Measurements from ENCODE around the gene GPR137. TPM values are rescaled to one million over a fixed set of nuclear protein-coding genes. Genes with fewer than 3 reads are reported as not detected.

GPR137 gene
- total and polyA plus RNA-seq, 2 experiments from 2014 or later = 25.2 to 63.9 TPM

DNA sequence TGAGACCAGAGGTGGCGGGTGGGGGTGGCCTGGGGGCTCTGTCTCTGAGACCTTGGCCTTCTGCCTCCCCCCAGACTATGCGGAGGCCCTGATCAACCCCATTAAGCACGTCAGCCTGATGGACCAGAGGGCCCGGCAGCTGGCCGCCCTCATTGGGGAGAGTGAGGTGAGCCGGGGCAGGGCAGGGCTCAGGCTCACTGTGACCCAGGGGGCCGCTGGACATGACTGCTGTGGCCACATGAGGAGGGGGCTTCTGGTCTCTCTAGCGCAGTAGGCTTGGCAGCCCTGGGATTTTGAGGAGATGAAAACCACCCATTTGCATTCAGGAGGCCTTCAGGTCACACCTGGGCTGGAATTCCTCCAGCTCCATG is 21.7 kb upstream of the GPR137 start:
- no peak overlapping the region for H3K27ac ChIP-seq
- no peak overlapping the region for H3K4me3 ChIP-seq
- no peak overlapping the region for H3K4me2 ChIP-seq
- H3K27me3 ChIP-seq = no peaks in the 10 kb centered on the region
- no peak overlapping the region for H2AFZ ChIP-seq
- WGBS (ENCODE audit: low lambda C conversion rate, missing lambda C conversion rate) = 89% methylated on average over 7 of the region's 8 CpGs
- TF ChIP-seq EZH2 (IDR thresholded peaks at IDR 0.05; ENCODE audit: borderline replicate concordance) = no peak
- TF ChIP-seq EZH2phosphoT487 (IDR thresholded peaks at IDR 0.05; ENCODE audit: low read depth, severe bottlenecking, unreplicated experiment) = no peak
- TF ChIP-seq, protein P1, sequence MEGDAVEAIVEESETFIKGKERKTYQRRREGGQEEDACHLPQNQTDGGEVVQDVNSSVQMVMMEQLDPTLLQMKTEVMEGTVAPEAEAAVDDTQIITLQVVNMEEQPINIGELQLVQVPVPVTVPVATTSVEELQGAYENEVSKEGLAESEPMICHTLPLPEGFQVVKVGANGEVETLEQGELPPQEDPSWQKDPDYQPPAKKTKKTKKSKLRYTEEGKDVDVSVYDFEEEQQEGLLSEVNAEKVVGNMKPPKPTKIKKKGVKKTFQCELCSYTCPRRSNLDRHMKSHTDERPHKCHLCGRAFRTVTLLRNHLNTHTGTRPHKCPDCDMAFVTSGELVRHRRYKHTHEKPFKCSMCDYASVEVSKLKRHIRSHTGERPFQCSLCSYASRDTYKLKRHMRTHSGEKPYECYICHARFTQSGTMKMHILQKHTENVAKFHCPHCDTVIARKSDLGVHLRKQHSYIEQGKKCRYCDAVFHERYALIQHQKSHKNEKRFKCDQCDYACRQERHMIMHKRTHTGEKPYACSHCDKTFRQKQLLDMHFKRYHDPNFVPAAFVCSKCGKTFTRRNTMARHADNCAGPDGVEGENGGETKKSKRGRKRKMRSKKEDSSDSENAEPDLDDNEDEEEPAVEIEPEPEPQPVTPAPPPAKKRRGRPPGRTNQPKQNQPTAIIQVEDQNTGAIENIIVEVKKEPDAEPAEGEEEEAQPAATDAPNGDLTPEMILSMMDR (IDR thresholded peaks at IDR 0.05; ENCODE audit: poor library complexity) = no peak
- no peaks in the 10 kb centered on the region for H3K9me3 ChIP-seq (ENCODE audit: low read depth)
- no peaks in the 10 kb centered on the region for H3K9me2 ChIP-seq (replicated peaks; ENCODE audit: insufficient read depth)
- H3K79me2 ChIP-seq = no peaks in the 10 kb centered on the region
- H4K20me1 ChIP-seq (ENCODE audit: insufficient read depth, poor library complexity, severe bottlenecking) = no peaks in the 10 kb centered on the region
- DNase-seq (ENCODE audit: low spot score) = no peak
- no peaks in the 10 kb centered on the region for H3K36me3 ChIP-seq (replicated peaks; ENCODE audit: insufficient read depth, low read depth)
- H3K4me1 ChIP-seq (ENCODE audit: insufficient read depth) = peaks cover 11% of the 10 kb centered on the region

- no peak overlapping the region for H2AFZ ChIP-seq
- TF ChIP-seq EZH2phosphoT487 (IDR thresholded peaks at IDR 0.05; ENCODE audit: low read depth, severe bottlenecking, unreplicated experiment) (no peak), EZH2 (IDR thresholded peaks at IDR 0.05; ENCODE audit: borderline replicate concordance) (no peak)
- TF ChIP-seq, protein P1 (IDR thresholded peaks at IDR 0.05; ENCODE audit: poor library complexity) = no peak
- WGBS (ENCODE audit: low lambda C conversion rate, missing lambda C conversion rate) = 84% methylated on average over 10 of the region's 10 CpGs
- DNase-seq (ENCODE audit: low spot score) = no peak
- no peak overlapping the region for H3K4me2 ChIP-seq
- no peak overlapping the region for H3K4me3 ChIP-seq
- H3K27me3 ChIP-seq = no peaks in the 10 kb centered on the region
- no peaks in the 10 kb centered on the region for H3K79me2 ChIP-seq
- H3K9me2 ChIP-seq (replicated peaks; ENCODE audit: insufficient read depth) = no peaks in the 10 kb centered on the region
- H4K20me1 ChIP-seq (ENCODE audit: insufficient read depth, poor library complexity, severe bottlenecking) = no peaks in the 10 kb centered on the region
- H3K36me3 ChIP-seq (replicated peaks; ENCODE audit: insufficient read depth, low read depth) = no peaks in the 10 kb centered on the region
- H3K9me3 ChIP-seq (ENCODE audit: low read depth) = no peaks in the 10 kb centered on the region
- H3K27ac ChIP-seq = no peak overlapping the region
- peaks cover 12% of the 10 kb centered on the region for H3K4me1 ChIP-seq (ENCODE audit: insufficient read depth)
Observed at GRCh38 chr11:64264371-64264852, 21.2 kb upstream of the GPR137 start.

- no peaks in the 10 kb centered on the region for H3K9me3 ChIP-seq (ENCODE audit: low read depth)
- H3K9me2 ChIP-seq (replicated peaks; ENCODE audit: insufficient read depth) = no peaks in the 10 kb centered on the region
- H3K36me3 ChIP-seq (replicated peaks; ENCODE audit: insufficient read depth, low read depth) = no peaks in the 10 kb centered on the region
- 89% methylated on average over 19 of the region's 35 CpGs for WGBS (ENCODE audit: low lambda C conversion rate, missing lambda C conversion rate)
- TF ChIP-seq, protein P1 (IDR thresholded peaks at IDR 0.05; ENCODE audit: poor library complexity) = no peak
- TF ChIP-seq EZH2 (IDR thresholded peaks at IDR 0.05; ENCODE audit: borderline replicate concordance) (no peak), EZH2phosphoT487 (IDR thresholded peaks at IDR 0.05; ENCODE audit: low read depth, severe bottlenecking, unreplicated experiment) (no peak)
- no peaks in the 10 kb centered on the region for H3K79me2 ChIP-seq
- no peak overlapping the region for H2AFZ ChIP-seq
- no peak overlapping the region for H3K4me3 ChIP-seq
- H3K4me2 ChIP-seq = no peak overlapping the region
- H3K27me3 ChIP-seq = no peaks in the 10 kb centered on the region
- no peak for DNase-seq (ENCODE audit: low spot score)
- no peaks in the 10 kb centered on the region for H4K20me1 ChIP-seq (ENCODE audit: insufficient read depth, poor library complexity, severe bottlenecking)
- no peak overlapping the region for H3K27ac ChIP-seq
- H3K4me1 ChIP-seq (ENCODE audit: insufficient read depth) = peaks cover 12% of the 10 kb centered on the region
Observed at GRCh38 chr11:64265176-64266160, 20.2 kb upstream of the GPR137 start.

All from hepatocyte (in vitro differentiated cells).